ENCODE measurements around the gene GUCY1B1.

GRCh38 chr4:155789982-155790381 lies 31.2 kb downstream of the GUCY1B1 start:
- TF ChIP-seq POLR2AphosphoS5 (IDR thresholded peaks at IDR 0.05): no peak
- no peak for TF ChIP-seq CTCF (IDR thresholded peaks at IDR 0.05; ENCODE audit: poor library complexity, severe bottlenecking)
- no peak for TF ChIP-seq TAF1 (IDR thresholded peaks at IDR 0.05; ENCODE audit: low read depth)
- TF ChIP-seq EZH2 (IDR thresholded peaks at IDR 0.05; ENCODE audit: borderline replicate concordance, insufficient read depth, low read length, poor library complexity, severe bottlenecking): no peak
